Liver (tissue), 9 donors: ENCODE measurements around the gene TSC22D2. TPM values are rescaled to one million over a fixed set of nuclear protein-coding genes. Genes with fewer than 3 reads are reported as not detected.

Source experiments
- DNase-seq: peaks from one replicate; pipeline ENCODE4 v3.0.0-alpha.2; 2017; ENCODE audit warnings: low spot score
- H3K27ac ChIP-seq, 2 donors: one replicate each; pipeline ENCODE4 v1.7.0; 2013; ENCODE audit warnings: inconsistent platforms in 2 of 2, low read length in 2 of 2, control low read depth in 1 of 2, low read depth in 1 of 2, mild to moderate bottlenecking in 1 of 2
- H3K27me3 ChIP-seq, 4 donors: one replicate each; pipeline versions ENCODE4 v1.6.1 to v1.7.0; 2013; ENCODE audit warnings: low read length in 3 of 4, inconsistent platforms in 1 of 4, mild to moderate bottlenecking in 1 of 4, moderate library complexity in 1 of 4; ENCODE audit not compliant: control insufficient read depth in 4 of 4, insufficient read depth in 4 of 4
- H3K36me3 ChIP-seq, 4 donors: one replicate each; pipeline versions ENCODE4 v1.6.1 to v1.7.0; 2013; ENCODE audit warnings: low read length in 3 of 4, mild to moderate bottlenecking in 3 of 4, low read depth in 1 of 4, moderate library complexity in 1 of 4; ENCODE audit not compliant: control insufficient read depth in 4 of 4, insufficient read depth in 3 of 4
- H3K4me1 ChIP-seq, 4 donors: one replicate each; pipeline versions ENCODE4 v1.6.1 to v1.7.0; 2013; ENCODE audit warnings: low read length in 3 of 4, mild to moderate bottlenecking in 3 of 4, moderate library complexity in 1 of 4; ENCODE audit not compliant: control insufficient read depth in 4 of 4, insufficient read depth in 4 of 4
- H3K4me3 ChIP-seq, 3 donors: one replicate each; pipeline versions ENCODE4 v1.6.1 to v1.7.0; 2013; ENCODE audit warnings: low read length in 3 of 3, control low read depth in 1 of 3, low read depth in 1 of 3, mild to moderate bottlenecking in 1 of 3
- H3K9ac ChIP-seq, 2 donors: one replicate each; pipeline ENCODE4 v1.7.0; 2013; ENCODE audit warnings: low read length in 2 of 2, mild to moderate bottlenecking in 2 of 2, moderate library complexity in 2 of 2, control low read depth in 1 of 2, low read depth in 1 of 2
- H3K9me3 ChIP-seq, 4 donors: one replicate each; pipeline versions ENCODE4 v1.6.1 to v1.7.0; 2013; ENCODE audit warnings: low read length in 3 of 4; ENCODE audit not compliant: control insufficient read depth in 4 of 4
- EGR1 ChIP-seq, 2 donors: IDR thresholded peaks; 2 replicates each; pipeline ENCODE4 v1.6.1; 2016 to 2018; ENCODE audit warnings: antibody characterized with exemption in 2 of 2, low read depth in 2 of 2
- FOXA1 ChIP-seq: IDR thresholded peaks from 2 replicates; pipeline ENCODE4 v1.6.1; 2016; ENCODE audit warnings: antibody characterized with exemption
- FOXA2 ChIP-seq: IDR thresholded peaks from 2 replicates; pipeline ENCODE4 v1.6.1; 2016; ENCODE audit warnings: antibody characterized with exemption
- GABPA ChIP-seq, 2 donors: IDR thresholded peaks in 1 of 2; conservative IDR thresholded peaks in 1 of 2; 2 replicates each; pipeline ENCODE4 v1.6.1; 2016; ENCODE audit warnings: antibody characterized with exemption in 2 of 2, mild to moderate bottlenecking in 1 of 2, moderate library complexity in 1 of 2
- HNF4A ChIP-seq, 2 donors: conservative IDR thresholded peaks; 2 replicates each; pipeline ENCODE4 v1.6.1; 2016; ENCODE audit warnings: antibody characterized with exemption in 2 of 2, mild to moderate bottlenecking in 2 of 2
- HNF4G ChIP-seq: IDR thresholded peaks from 2 replicates; pipeline ENCODE4 v1.6.1; 2016; ENCODE audit warnings: antibody characterized with exemption
- JUND ChIP-seq, 2 donors: IDR thresholded peaks; 2 replicates each; pipeline ENCODE4 v1.6.1; 2016; ENCODE audit warnings: antibody characterized with exemption in 2 of 2
- MAX ChIP-seq: IDR thresholded peaks from 2 replicates; pipeline ENCODE4 v1.6.1; 2016; ENCODE audit warnings: antibody characterized with exemption
- NR2F2 ChIP-seq: IDR thresholded peaks from 2 replicates; pipeline ENCODE4 v1.6.1; 2016; ENCODE audit warnings: antibody characterized with exemption
- RAD21 ChIP-seq, 2 donors: IDR thresholded peaks; 2 replicates each; pipeline ENCODE4 v1.6.1; 2016; ENCODE audit warnings: antibody characterized with exemption in 2 of 2, mild to moderate bottlenecking in 2 of 2
- RXRA ChIP-seq, 2 donors: IDR thresholded peaks; 2 replicates each; pipeline ENCODE4 v1.6.1; 2017 to 2018; ENCODE audit warnings: antibody characterized with exemption in 2 of 2, mild to moderate bottlenecking in 1 of 2
- SP1 ChIP-seq: IDR thresholded peaks from 2 replicates; pipeline ENCODE4 v1.6.1; 2018; ENCODE audit warnings: antibody characterized with exemption, mild to moderate bottlenecking
- YY1 ChIP-seq: IDR thresholded peaks from 2 replicates; pipeline ENCODE4 v1.6.1; 2016; ENCODE audit warnings: antibody characterized with exemption, mild to moderate bottlenecking
- WGBS: extraction: QIAGEN DNeasy Blood & Tissue Kit; methylation state at CpG from one replicate; pipeline ENCODE4 v1.1.7; 2013; 5-methylcytosine and 5-hydroxymethylcytosine counted together
- polyA plus RNA-seq, 2 donors: library from polyadenylated mRNA; stranded (reverse) in 1 of 2; unstranded in 1 of 2; fragments of 200-250 nt in 1 of 2; fragments of >200 nt in 1 of 2; fragmentation: Nextera tagmentation in 1 of 2; extraction: Ambion mirVana in 1 of 2; gene quantifications; one replicate each; pipeline versions ENCODE4 v1.2.1 to v1.2.3, GENCODE V29; 2013 to 2015
- total RNA-seq, 2 donors: library from RNA; depleted of rRNA; stranded (reverse); fragments of >200 nt; gene quantifications; one replicate each; pipeline ENCODE4 v1.2.3, GENCODE V29; 2014
- TF ChIP-seq, protein P1 (sequence below): IDR thresholded peaks from 2 replicates; pipeline ENCODE4 v1.6.1; 2016; ENCODE audit warnings: antibody characterized with exemption
- TF ChIP-seq, protein P2 (sequence below): IDR thresholded peaks from 2 replicates; pipeline ENCODE4 v1.6.1; 2016; ENCODE audit warnings: antibody characterized with exemption, mild to moderate bottlenecking
- TF ChIP-seq, protein P3 (sequence below): fragments of 150-350 bp; IDR thresholded peaks from 2 replicates; pipeline ENCODE4 v1.5.1; 2017; ENCODE audit warnings: improper control_type of control experiment, low read depth, low read length; ENCODE audit not compliant: missing input control
- donor health status: healthy.
- donor health status: healthy.
- donor health status: healthy.
- donor health status: healthy.
- donor health status: healthy.

TSC22D2 gene
- total and polyA plus RNA-seq, 4 donors, result 4.0 to 9.6 (median 7.8) TPM

GRCh38 chr3:150359381-150359780, 48.7 kb upstream of the TSC22D2 start (continued):
- TF ChIP-seq, protein P1, sequence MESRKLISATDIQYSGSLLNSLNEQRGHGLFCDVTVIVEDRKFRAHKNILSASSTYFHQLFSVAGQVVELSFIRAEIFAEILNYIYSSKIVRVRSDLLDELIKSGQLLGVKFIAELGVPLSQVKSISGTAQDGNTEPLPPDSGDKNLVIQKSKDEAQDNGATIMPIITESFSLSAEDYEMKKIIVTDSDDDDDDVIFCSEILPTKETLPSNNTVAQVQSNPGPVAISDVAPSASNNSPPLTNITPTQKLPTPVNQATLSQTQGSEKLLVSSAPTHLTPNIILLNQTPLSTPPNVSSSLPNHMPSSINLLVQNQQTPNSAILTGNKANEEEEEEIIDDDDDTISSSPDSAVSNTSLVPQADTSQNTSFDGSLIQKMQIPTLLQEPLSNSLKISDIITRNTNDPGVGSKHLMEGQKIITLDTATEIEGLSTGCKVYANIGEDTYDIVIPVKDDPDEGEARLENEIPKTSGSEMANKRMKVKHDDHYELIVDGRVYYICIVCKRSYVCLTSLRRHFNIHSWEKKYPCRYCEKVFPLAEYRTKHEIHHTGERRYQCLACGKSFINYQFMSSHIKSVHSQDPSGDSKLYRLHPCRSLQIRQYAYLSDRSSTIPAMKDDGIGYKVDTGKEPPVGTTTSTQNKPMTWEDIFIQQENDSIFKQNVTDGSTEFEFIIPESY, result no peak
- TF ChIP-seq RAD21 (IDR thresholded peaks at IDR 0.05) (no peak), GABPA (IDR thresholded peaks at IDR 0.05 in 1 of 2, conservative IDR thresholded peaks at IDR 0.05 in 1 of 2) (no peak), YY1 (no peak)

GRCh38 chr3:150360966-150361365, 47.1 kb upstream of the TSC22D2 start:
- Histone ChIP-seq H3K4me3 (no peak overlapping the region), H3K27ac (no peak overlapping the region), H3K4me1 (peaks cover 0 to 8% (median 2%) of the 10 kb centered on the region in 4 donors), H3K9me3 (no peaks in the 10 kb centered on the region), H3K9ac (no peak overlapping the region), H3K36me3 (no peaks in the 10 kb centered on the region), H3K27me3 (no peaks in the 10 kb centered on the region)
- TF ChIP-seq JUND (IDR thresholded peaks at IDR 0.05), result no peak
- DNase-seq, result no peak
- 99% methylated on average over 3 of the region's 3 CpGs for WGBS

GRCh38 chr3:150362515-150363302, 45.4 kb upstream of the TSC22D2 start:
- peaks cover 0 to 8% (median 2%) of the 10 kb centered on the region in 4 donors for H3K4me1 ChIP-seq
- no peak overlapping the region for H3K4me3 ChIP-seq
- H3K9ac ChIP-seq, result no peak overlapping the region
- TF ChIP-seq, protein P2, sequence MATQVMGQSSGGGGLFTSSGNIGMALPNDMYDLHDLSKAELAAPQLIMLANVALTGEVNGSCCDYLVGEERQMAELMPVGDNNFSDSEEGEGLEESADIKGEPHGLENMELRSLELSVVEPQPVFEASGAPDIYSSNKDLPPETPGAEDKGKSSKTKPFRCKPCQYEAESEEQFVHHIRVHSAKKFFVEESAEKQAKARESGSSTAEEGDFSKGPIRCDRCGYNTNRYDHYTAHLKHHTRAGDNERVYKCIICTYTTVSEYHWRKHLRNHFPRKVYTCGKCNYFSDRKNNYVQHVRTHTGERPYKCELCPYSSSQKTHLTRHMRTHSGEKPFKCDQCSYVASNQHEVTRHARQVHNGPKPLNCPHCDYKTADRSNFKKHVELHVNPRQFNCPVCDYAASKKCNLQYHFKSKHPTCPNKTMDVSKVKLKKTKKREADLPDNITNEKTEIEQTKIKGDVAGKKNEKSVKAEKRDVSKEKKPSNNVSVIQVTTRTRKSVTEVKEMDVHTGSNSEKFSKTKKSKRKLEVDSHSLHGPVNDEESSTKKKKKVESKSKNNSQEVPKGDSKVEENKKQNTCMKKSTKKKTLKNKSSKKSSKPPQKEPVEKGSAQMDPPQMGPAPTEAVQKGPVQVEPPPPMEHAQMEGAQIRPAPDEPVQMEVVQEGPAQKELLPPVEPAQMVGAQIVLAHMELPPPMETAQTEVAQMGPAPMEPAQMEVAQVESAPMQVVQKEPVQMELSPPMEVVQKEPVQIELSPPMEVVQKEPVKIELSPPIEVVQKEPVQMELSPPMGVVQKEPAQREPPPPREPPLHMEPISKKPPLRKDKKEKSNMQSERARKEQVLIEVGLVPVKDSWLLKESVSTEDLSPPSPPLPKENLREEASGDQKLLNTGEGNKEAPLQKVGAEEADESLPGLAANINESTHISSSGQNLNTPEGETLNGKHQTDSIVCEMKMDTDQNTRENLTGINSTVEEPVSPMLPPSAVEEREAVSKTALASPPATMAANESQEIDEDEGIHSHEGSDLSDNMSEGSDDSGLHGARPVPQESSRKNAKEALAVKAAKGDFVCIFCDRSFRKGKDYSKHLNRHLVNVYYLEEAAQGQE, result peak; percentile 54
- TF ChIP-seq RAD21 (IDR thresholded peaks at IDR 0.05), result peak in 1 of 2 donors; percentile 37
- TF ChIP-seq, protein P3, sequence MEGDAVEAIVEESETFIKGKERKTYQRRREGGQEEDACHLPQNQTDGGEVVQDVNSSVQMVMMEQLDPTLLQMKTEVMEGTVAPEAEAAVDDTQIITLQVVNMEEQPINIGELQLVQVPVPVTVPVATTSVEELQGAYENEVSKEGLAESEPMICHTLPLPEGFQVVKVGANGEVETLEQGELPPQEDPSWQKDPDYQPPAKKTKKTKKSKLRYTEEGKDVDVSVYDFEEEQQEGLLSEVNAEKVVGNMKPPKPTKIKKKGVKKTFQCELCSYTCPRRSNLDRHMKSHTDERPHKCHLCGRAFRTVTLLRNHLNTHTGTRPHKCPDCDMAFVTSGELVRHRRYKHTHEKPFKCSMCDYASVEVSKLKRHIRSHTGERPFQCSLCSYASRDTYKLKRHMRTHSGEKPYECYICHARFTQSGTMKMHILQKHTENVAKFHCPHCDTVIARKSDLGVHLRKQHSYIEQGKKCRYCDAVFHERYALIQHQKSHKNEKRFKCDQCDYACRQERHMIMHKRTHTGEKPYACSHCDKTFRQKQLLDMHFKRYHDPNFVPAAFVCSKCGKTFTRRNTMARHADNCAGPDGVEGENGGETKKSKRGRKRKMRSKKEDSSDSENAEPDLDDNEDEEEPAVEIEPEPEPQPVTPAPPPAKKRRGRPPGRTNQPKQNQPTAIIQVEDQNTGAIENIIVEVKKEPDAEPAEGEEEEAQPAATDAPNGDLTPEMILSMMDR, result no peak
- peak; percentile 73 to 83 for TF ChIP-seq RXRA (IDR thresholded peaks at IDR 0.05)
- peak; percentile 78 for TF ChIP-seq HNF4G
- TF ChIP-seq SP1, result peak; percentile 85
- TF ChIP-seq NR2F2, result no peak
- peak; percentile 76 for TF ChIP-seq MAX
- peak; percentile 90 for TF ChIP-seq FOXA2
- TF ChIP-seq JUND (IDR thresholded peaks at IDR 0.05), result peak in 1 of 2 donors; percentile 77
- TF ChIP-seq FOXA1, result peak; percentile 77
- TF ChIP-seq HNF4A (conservative IDR thresholded peaks at IDR 0.05), result peak; percentile 94 to 98
- no peak for TF ChIP-seq EGR1 (IDR thresholded peaks at IDR 0.05; ENCODE audit: low read depth in 2 of 2)
- H3K9me3 ChIP-seq, result no peaks in the 10 kb centered on the region
- WGBS, result 91% methylated on average over 2 of the region's 2 CpGs
- no peak for DNase-seq
- no peaks in the 10 kb centered on the region for H3K36me3 ChIP-seq
- H3K27ac ChIP-seq, result peak overlapping the region in 1 of 2 donors; percentile 45
- H3K27me3 ChIP-seq, result no peaks in the 10 kb centered on the region
